Common myeloid progenitor, CD34-positive (primary cell): Measurements from ENCODE around the gene DHCR7.

Source experiments
- CTCF ChIA-PET: fragments of 350-600 bp; sonication (Branson Sonifier 250); formaldehyde crosslinking; loops from one replicate; lab custom pipeline; 2021; ENCODE audit warnings: antibody characterized with exemption; lab: Charles Lee
- POLR2A ChIA-PET: fragments of 350-600 bp; sonication (Branson Sonifier 250); formaldehyde crosslinking; loops from one replicate; lab custom pipeline; 2021; ENCODE audit warnings: antibody characterized with exemption; lab: Charles Lee
- DNase-seq, 3 donors: peaks; one replicate each; pipeline versions ENCODE4 v3.0.0 to v3.0.0-alpha.2; 2013
- H3K27ac ChIP-seq, 2 experiments: 1 replicate in 1 of 2; 2 replicates in 1 of 2; pipeline ENCODE4 v1.7.0; 2013; ENCODE audit warnings: inconsistent platforms in 2 of 2, low read length in 2 of 2, mild to moderate bottlenecking in 2 of 2, low read depth in 1 of 2, moderate library complexity in 1 of 2; ENCODE audit not compliant: severe bottlenecking in 2 of 2, insufficient read depth in 1 of 2, poor library complexity in 1 of 2
- H3K27me3 ChIP-seq, 5 experiments: replicated peaks in 2 of 5; 1 replicate in 3 of 5; 2 replicates in 2 of 5; pipeline versions ENCODE4 v1.6.1 to v1.7.0; 2013; ENCODE audit warnings: low read length in 4 of 5, mild to moderate bottlenecking in 2 of 5, moderate library complexity in 2 of 5, inconsistent platforms in 1 of 5; ENCODE audit not compliant: insufficient read depth in 5 of 5, control insufficient read depth in 4 of 5
- H3K36me3 ChIP-seq, 4 experiments: 1 replicate in 2 of 4; 2 replicates in 2 of 4; pipeline versions ENCODE4 v1.6.1 to v1.7.0; 2013; ENCODE audit warnings: low read length in 3 of 4, control low read depth in 1 of 4, mild to moderate bottlenecking in 1 of 4; ENCODE audit not compliant: control insufficient read depth in 4 of 4, insufficient read depth in 4 of 4
- H3K4me1 ChIP-seq, 4 experiments: 1 replicate in 3 of 4; 2 replicates in 1 of 4; pipeline versions ENCODE4 v1.6.1 to v1.7.1; 2013; ENCODE audit warnings: low read length in 3 of 4, mild to moderate bottlenecking in 3 of 4, control low read depth in 1 of 4, inconsistent platforms in 1 of 4, moderate library complexity in 1 of 4; ENCODE audit not compliant: control insufficient read depth in 4 of 4, insufficient read depth in 4 of 4; ENCODE audit errors: control extremely low read depth in 1 of 4
- H3K4me3 ChIP-seq, 7 experiments: 1 replicate in 4 of 7; 2 replicates in 3 of 7; pipeline versions ENCODE4 v1.5.1 to v1.7.0; 2013; ENCODE audit warnings: mild to moderate bottlenecking in 7 of 7, low read length in 6 of 7, moderate library complexity in 6 of 7, inconsistent platforms in 2 of 7, low read depth in 2 of 7, control low read depth in 1 of 7; ENCODE audit not compliant: insufficient read depth in 4 of 7, control insufficient read depth in 1 of 7; ENCODE audit errors: extremely low read depth in 1 of 7
- H3K9me3 ChIP-seq, 5 experiments: 1 replicate in 4 of 5; 2 replicates in 1 of 5; pipeline versions ENCODE4 v1.6.1 to v1.7.1; 2013; ENCODE audit warnings: low read length in 4 of 5, mild to moderate bottlenecking in 2 of 5, inconsistent platforms in 1 of 5, low read depth in 1 of 5, moderate library complexity in 1 of 5; ENCODE audit not compliant: control insufficient read depth in 4 of 5, insufficient read depth in 2 of 5; ENCODE audit errors: control extremely low read depth in 1 of 5
- WGBS: methylation state at CpG from one replicate; pipeline ENCODE4 v1.1.5; 2013; ENCODE audit not compliant: insufficient coverage; 5-methylcytosine and 5-hydroxymethylcytosine counted together

Gene DHCR7

GRCh38 chr11:71463331-71464211 lies 15.4 kb upstream of the DHCR7 start:
- no peak overlapping the region for H3K27ac ChIP-seq
- H3K9me3 ChIP-seq: no peaks in the 10 kb centered on the region
- 97% methylated on average over 29 of the region's 34 CpGs for WGBS
- peaks cover 17 to 81% (median 66%) of the 10 kb centered on the region in 4 experiments for H3K36me3 ChIP-seq
- no peaks in the 10 kb centered on the region for H3K4me1 ChIP-seq
- POLR2A ChIA-PET: no interaction called here
- no peak for DNase-seq
- no peak overlapping the region for H3K4me3 ChIP-seq
- CTCF ChIA-PET: no interaction called here
- H3K27me3 ChIP-seq: no peaks in the 10 kb centered on the region

GRCh38 chr11:71462726-71463125 lies 14.5 kb upstream of the DHCR7 start:
- Histone ChIP-seq H3K4me3 (no peak overlapping the region), H3K27me3 (no peaks in the 10 kb centered on the region), H3K9me3 (no peaks in the 10 kb centered on the region), H3K27ac (no peak overlapping the region), H3K36me3 (peaks cover 15 to 88% (median 70%) of the 10 kb centered on the region in 4 experiments), H3K4me1 (no peaks in the 10 kb centered on the region)
- ChIA-PET CTCF (no interaction called here), POLR2A (no interaction called here)
- no peak for DNase-seq
- WGBS: 99% methylated on average over 7 of the region's 11 CpGs

GRCh38 chr11:71461696-71462095 lies 13.5 kb upstream of the DHCR7 start:
- H3K4me1 ChIP-seq: no peaks in the 10 kb centered on the region
- no peaks in the 10 kb centered on the region for H3K9me3 ChIP-seq
- 96% methylated on average over 9 of the region's 9 CpGs for WGBS
- no peak overlapping the region for H3K27ac ChIP-seq
- H3K36me3 ChIP-seq: peaks cover 15 to 88% (median 71%) of the 10 kb centered on the region in 4 experiments
- ChIA-PET POLR2A (no interaction called here), CTCF (no interaction called here)
- H3K4me3 ChIP-seq: no peak overlapping the region
- no peaks in the 10 kb centered on the region for H3K27me3 ChIP-seq
- no peak for DNase-seq

- no peaks in the 10 kb centered on the region for H3K9me3 ChIP-seq
- 66% methylated on average over 7 of the region's 11 CpGs for WGBS
- no peaks in the 10 kb centered on the region for H3K4me1 ChIP-seq
- H3K4me3 ChIP-seq: no peak overlapping the region
- ChIA-PET CTCF (no interaction called here), POLR2A (no interaction called here)
- DNase-seq: no peak
- H3K27me3 ChIP-seq: no peaks in the 10 kb centered on the region
- peaks cover 12 to 92% (median 76%) of the 10 kb centered on the region in 4 experiments for H3K36me3 ChIP-seq
- no peak overlapping the region for H3K27ac ChIP-seq
These were observed 11.7 kb upstream of the DHCR7 start for GRCh38 chr11:71459767-71460320.

GRCh38 chr11:71459076-71459766 lies 11.0 kb upstream of the DHCR7 start:
- Histone ChIP-seq H3K4me3 (no peak overlapping the region), H3K27ac (no peak overlapping the region), H3K36me3 (peaks cover 12 to 93% (median 75%) of the 10 kb centered on the region in 4 experiments), H3K9me3 (no peaks in the 10 kb centered on the region), H3K4me1 (peaks cover under 1 to 4% (median 2%) of the 10 kb centered on the region in 4 experiments), H3K27me3 (no peaks in the 10 kb centered on the region)
- DNase-seq: no peak
- CTCF ChIA-PET: no interaction called here
- 97% methylated on average over 23 of the region's 23 CpGs for WGBS
- POLR2A ChIA-PET: interaction anchor here (1.4 kb wide), 1 partner anchor 10 kb away, joined by 4 read pairs; the partner anchor contains the start of gene DHCR7

GRCh38 chr11:71458146-71459070 lies 10.2 kb upstream of the DHCR7 start:
- CTCF ChIA-PET: no interaction called here
- Histone ChIP-seq H3K9me3 (no peaks in the 10 kb centered on the region), H3K27me3 (no peaks in the 10 kb centered on the region), H3K4me3 (no peak overlapping the region), H3K36me3 (peaks cover 10 to 85% (median 68%) of the 10 kb centered on the region in 4 experiments), H3K4me1 (peaks cover 4 to 13% (median 9%) of the 10 kb centered on the region in 4 experiments), H3K27ac (no peak overlapping the region)
- POLR2A ChIA-PET: interaction anchor here (1.4 kb wide), 1 partner anchor 10 kb away, joined by 4 read pairs; the partner anchor contains the start of gene DHCR7
- DNase-seq: no peak
- WGBS: 98% methylated on average over 23 of the region's 26 CpGs
